ENCODE results near the gene UBL4A.
"Not testable (repeated sequence)": the region's sequence is repeated elsewhere in the genome, so short reads cannot be mapped to it uniquely, and the experiment has no call there.

UBL4A gene

GRCh38 chrX:154507673-154508383 lies 21.4 kb upstream of the UBL4A start:
- no peak for DNase-seq (ENCODE audit: low spot score)

GRCh38 chrX:154506483-154507332 lies 20.3 kb upstream of the UBL4A start:
- DNase-seq (ENCODE audit: low spot score): no peak

GRCh38 chrX:154505734-154506133 lies 19.3 kb upstream of the UBL4A start:
- DNase-seq (ENCODE audit: low spot score): peak; percentile 28

GRCh38 chrX:154502989-154503388 lies 16.6 kb upstream of the UBL4A start:
- DNase-seq (ENCODE audit: low spot score): no peak

GRCh38 chrX:154502098-154502497 lies 15.7 kb upstream of the UBL4A start:
- no peak for DNase-seq (ENCODE audit: low spot score)

- not testable (repeated sequence) for DNase-seq (ENCODE audit: low spot score)
Observed at GRCh38 chrX:154501423-154501822, 15.0 kb upstream of the UBL4A start.

GRCh38 chrX:154496591-154497137 lies 10.2 kb upstream of the UBL4A start:
- not testable (repeated sequence) for DNase-seq (ENCODE audit: low spot score)

- no peak for DNase-seq (ENCODE audit: low spot score)
Observed at GRCh38 chrX:154495472-154495922, 9.1 kb upstream of the UBL4A start.

GRCh38 chrX:154494715-154495114 lies 8.3 kb upstream of the UBL4A start:
- no peak for DNase-seq (ENCODE audit: low spot score)

- peak; percentile 95 for DNase-seq (ENCODE audit: low spot score)
Observed at GRCh38 chrX:154490414-154491083, 4.1 kb upstream of the UBL4A start, which contains the start of gene SLC10A3. Gene SLC10A3 (minus strand): TSS chrX:154490629. CDS start chrX:154488940, 1,689 bp downstream.

GRCh38 chrX:154490021-154490413 lies 3.6 kb upstream of the UBL4A start:
- peak; percentile 50 for DNase-seq (ENCODE audit: low spot score)

GRCh38 chrX:154489182-154489581 lies 2.8 kb upstream of the UBL4A start:
- DNase-seq (ENCODE audit: low spot score): no peak

- no peak for DNase-seq (ENCODE audit: low spot score)
Observed at GRCh38 chrX:154488336-154489075, 2.1 kb upstream of the UBL4A start.

GRCh38 chrX:154487518-154488290 lies 1.3 kb upstream of the UBL4A start:
- no peak for DNase-seq (ENCODE audit: low spot score)

- peak; percentile 29 for DNase-seq (ENCODE audit: low spot score)
Observed at GRCh38 chrX:154486052-154486395, 391 bp downstream of the UBL4A start.

- DNase-seq (ENCODE audit: low spot score): no peak
Observed at GRCh38 chrX:154485150-154486051, 1.0 kb downstream of the UBL4A start.

- DNase-seq (ENCODE audit: low spot score): no peak
Observed at GRCh38 chrX:154484255-154485149, 1.9 kb downstream of the UBL4A start.

GRCh38 chrX:154483325-154483724 lies 3.1 kb downstream of the UBL4A start:
- no peak for DNase-seq (ENCODE audit: low spot score)

GRCh38 chrX:154482786-154483185 lies 3.6 kb downstream of the UBL4A start:
- no peak for DNase-seq (ENCODE audit: low spot score)
